SW480 (cell line): ENCODE results near the gene NRSN2.
A peak's percentile ranks its signal among the peaks of the same experiment; 100 is the strongest.

ENCODE experiments used
- DNase-seq: peaks from one replicate; pipeline ENCODE4 v3.0.0-alpha.2; 2016; ENCODE audit warnings: low spot score

The NRSN2 gene

DNA sequence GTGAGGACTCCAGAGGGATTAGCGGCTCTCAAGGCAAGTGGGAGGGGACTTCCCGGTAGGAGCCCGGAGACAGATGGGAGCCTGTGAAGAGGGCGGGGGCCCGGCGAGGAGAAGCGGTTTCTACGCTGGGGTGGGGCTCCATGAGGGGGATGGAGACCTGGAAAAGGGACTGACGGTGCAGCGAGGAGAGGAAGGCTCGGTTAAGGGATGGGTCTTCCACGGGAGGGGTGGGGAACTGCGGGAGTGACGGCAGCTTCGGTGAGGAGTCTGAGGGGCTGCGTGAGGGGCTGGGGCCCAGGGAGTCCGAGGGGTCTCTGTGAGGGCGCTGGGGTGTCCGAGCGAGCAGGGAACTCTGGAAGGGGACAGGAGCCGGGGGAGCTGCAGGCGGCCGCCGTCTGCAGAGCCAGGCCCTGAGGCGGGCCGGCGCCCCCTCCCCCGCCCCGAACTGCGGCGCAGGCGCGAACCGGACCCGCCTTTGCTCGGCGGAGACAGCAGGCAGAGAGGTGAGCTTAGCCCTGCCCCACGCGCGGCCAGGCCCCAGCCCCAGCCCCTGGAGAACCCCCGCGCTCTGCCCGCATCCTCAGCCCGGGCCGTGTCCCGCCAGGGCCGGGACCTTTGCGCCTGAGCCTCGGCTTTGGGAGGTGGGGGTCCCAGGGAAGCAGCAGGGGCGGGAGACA lies at the start of gene NRSN2:
TSS of gene NRSN2 (plus strand) at position 472 of the 677 bp plus-strand sequence. CDS start 2,533 bp downstream, outside the sequence.
- peak; percentile 68 for DNase-seq

DNA sequence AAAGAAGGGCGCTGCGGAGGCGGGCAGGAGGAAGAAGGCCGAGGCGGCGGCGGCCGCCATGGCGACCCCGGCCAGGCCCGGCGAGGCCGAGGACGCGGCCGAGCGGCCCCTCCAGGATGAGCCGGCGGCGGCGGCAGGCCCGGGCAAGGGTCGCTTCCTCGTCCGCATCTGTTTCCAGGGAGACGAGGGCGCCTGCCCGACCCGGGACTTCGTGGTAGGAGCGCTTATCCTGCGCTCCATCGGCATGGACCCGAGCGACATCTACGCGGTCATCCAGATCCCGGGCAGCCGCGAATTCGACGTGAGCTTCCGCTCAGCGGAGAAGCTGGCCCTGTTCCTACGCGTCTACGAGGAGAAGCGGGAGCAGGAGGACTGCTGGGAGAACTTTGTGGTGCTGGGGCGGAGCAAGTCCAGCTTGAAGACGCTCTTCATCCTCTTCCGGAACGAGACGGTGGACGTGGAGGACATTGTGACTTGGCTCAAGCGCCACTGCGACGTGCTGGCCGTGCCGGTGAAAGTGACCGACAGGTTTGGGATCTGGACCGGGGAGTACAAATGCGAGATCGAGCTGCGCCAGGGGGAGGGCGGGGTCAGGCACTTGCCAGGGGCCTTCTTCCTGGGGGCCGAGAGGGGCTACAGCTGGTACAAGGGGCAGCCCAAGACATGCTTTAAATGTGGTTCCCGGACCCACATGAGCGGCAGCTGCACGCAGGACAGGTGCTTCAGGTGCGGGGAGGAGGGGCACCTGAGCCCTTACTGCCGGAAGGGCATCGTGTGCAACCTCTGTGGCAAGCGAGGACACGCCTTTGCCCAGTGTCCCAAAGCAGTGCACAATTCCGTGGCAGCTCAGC lies 48.8 kb upstream of the NRSN2 start:
- DNase-seq, result peak; percentile 88

DNA sequence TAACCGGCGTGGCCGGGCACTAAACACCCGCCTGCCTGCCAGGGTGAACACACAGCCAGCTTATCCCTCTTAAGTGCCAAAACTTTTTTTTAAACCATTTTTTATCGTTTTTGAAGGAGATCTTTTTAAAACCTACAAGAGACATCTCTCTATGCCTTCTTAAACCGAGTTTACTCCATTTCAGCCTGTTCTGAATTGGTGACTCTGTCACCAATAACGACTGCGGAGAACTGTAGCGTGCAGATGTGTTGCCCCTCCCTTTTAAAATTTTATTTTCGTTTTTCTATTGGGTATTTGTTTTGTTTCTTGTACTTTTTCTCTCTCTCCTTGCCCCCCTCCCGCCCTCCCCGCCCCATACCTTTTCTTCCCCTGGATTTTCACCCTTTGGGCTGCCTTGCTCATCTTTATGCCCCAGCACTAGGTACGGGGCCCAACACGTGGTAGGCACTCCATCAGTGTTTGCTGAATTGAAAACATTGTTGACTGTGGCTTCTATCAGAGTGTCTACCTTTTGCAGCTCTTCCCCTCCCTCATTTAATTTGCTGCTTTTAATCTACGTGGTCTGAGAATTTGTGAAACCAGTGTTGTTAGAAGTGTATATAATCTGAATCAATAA lies 48.0 kb upstream of the NRSN2 start:
- DNase-seq, result no peak

DNA sequence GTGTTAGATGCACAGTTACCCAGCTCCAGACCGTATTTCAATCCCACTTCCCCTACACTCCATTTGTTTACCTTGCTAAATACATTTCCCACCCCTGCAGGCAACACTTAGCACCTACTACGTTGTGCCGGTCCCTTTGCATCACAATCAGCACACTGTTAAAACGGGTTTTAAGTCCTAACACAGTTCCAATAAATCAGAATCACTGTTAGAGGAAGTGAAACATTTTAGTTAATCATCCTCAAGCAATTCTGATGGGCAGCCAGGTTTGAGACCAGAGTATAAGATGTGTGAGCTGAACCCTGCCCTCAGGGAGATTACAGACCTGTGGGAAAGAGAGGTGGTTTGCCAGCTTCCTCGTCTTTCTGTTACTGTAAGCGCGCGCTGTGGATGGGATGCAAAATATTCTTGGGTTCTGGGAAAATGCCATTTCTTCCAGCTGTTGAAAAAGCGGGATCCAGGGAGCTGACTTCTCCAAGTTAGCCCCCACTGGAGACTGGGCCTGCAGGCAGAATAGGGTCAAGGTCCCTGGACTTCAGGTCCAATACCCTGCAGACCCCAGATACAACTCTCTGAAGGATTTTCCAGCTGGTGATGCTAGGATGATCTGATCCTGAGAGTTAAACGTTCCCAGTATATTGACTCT lies 46.4 kb upstream of the NRSN2 start:
- no peak for DNase-seq

DNA sequence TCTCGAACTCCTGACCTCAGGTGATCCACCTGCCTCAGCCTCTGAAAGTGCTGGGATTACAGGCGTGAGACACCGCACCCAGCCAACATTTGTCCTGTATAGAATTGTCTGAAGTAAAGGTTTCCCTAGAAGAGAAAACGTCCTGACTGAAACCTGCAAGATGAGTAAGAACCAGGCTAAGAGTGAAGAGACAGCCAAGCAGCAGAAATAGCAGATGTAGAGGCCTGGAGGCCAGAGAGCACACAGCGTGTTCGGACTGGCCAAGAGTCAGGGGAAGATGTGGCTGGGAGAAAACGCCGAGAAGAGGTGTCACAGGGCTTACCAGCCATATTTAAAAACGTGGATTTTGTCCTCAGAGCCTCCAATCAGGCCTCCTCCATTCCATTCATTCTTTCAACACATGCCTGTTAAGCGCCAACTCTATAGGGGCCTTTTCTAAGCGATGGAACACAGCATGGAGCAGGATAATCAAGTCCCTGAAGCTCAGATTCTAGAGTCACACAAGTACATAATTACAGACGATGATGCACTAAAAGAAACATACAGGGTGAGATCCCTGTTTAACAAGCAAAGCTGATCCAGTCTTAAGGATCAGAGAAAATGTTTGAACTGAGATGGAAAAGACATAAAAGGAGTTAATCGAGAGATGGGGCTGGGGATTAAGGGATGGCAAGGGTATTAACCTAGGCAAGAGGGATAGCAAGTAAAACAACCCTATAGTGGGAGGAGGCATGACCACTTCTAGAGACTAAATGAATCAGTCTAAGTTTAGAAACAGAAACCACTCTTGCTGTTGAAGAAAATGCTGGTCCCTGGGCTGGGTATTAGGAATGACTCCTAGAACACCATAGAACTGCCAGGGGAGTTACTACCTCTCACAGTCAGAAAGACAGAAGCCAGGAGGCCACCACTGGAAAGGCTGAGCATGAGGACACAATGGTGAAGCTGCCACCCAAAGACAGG lies 44.7 kb upstream of the NRSN2 start:
- no peak for DNase-seq

GRCh38 chr20:305745-306144 lies 41.2 kb upstream of the NRSN2 start:
- no peak for DNase-seq

GRCh38 chr20:308427-309038 lies 38.4 kb upstream of the NRSN2 start:
- no peak for DNase-seq

DNA sequence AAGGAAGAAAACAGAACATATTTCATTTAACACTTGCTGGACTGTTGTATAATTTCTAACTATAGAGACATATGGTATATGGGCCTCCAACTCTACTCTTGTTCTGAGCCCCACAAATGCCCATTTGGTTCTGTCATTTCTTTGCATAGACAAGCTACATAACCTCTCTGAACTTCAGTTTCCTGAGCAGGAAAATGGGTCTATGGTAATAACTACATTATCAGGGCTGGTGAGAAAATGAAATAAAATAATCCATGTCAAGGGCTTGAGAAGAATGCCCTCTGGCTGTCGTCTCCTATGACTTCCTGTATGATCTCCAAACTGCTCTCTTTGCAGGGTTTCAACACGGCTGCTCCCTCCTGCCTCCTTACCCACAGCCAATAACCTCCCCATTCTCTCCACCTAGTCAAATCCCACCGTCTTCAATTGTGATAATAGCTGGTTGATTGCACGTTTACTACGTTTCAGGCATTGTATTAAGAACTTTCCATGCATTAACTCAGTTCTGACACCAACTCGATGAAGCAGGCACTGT lies 37.5 kb upstream of the NRSN2 start:
- DNase-seq, result no peak

DNA sequence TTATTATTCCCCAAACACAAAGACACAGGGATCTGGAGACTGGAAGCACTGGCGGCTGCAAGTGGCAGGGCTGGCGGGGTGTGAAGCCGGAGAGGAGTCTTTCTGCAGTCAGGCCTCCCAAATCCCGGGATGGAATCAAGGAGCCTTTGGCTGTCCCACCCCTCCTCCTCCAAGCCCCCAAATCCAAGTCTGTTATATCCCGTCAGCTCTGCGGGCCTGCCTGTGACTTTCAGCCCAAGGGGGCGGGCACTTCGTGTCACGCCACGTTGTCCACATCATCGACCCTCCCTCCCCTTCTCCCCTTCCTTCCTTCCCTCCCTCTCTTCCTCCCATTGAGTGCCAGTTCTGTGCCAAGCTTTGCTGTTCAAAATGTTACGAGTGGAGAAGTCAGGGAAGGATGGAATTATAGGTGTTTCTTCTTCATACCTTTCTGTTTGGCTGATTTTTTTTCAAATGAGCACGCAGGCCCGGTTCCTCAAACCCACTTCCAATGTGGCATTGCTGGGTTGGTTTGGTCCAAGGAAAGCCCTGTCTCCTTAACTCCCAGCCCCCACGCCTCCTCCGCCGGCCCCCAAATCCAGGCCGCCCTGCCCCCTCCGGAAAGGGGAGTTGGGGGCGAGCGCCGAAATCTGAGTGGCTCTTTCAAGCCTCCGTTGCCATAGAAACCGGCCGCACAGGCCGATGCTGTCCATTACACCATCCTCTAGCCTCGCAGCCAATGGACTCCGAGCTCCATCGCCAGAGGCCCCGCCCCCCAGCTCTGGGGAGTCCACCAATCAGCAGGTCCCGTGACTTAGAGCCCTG lies 36.9 kb upstream of the NRSN2 start:
- DNase-seq, result no peak

DNA sequence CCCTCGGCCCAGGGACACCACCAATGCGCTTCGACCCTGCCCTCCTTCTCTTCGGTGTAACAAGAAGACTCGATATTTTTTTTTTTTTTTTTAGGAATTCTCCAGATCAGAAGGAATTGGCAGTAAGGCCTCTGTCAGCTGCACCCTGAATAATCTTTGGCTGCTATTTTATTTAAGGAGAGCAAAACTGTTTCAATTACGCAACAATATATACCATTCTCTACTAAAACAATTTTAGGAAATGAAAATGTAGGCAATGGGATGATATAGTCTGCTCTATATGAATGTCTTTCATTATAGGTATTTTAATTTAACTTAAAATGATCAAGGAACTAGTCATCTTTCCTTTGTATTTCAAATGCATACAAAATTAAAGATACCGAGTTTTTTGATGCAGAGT lies 36.3 kb upstream of the NRSN2 start:
- DNase-seq, result no peak

- no peak for DNase-seq
Measured at GRCh38 chr20:311609-312008, 35.3 kb upstream of the NRSN2 start.

DNA sequence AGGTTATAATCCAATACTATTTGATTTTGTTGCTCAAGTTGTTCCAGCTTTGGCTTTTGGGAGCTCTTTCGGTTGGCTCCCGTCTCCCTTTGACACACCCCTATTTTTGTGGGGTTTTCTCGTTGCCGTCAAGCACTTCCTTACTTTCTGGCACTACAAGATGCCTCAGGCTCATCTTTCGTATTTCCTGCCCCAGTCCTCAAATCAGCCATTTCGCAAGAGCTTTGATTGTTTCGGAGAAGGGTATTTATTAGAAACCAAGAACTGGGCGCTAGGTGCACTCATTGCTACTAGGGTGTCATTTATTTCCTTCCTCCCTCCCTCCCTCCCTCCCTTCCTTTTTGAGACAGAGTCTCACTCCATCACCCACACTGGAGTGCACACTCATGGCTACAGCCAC lies 34.8 kb upstream of the NRSN2 start:
- DNase-seq, result no peak

DNA sequence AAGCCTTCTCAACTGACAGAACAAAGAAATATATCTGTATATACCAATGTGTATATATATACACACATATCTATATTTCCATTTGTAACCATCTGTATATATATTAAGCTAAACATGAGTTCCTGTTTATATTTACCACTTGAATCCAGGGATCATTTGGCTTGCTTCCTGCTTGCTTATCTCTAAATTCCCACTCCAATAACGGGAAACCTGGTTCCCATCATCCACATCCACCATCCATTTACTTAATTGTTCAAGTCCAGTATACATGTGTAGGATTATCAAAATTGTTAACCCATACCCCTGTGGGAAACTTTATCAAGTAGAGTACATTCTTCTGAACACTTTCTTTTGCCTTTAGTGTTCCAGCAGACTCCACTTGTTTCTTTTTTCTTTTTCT lies 34.0 kb upstream of the NRSN2 start:
- DNase-seq, result no peak

DNA sequence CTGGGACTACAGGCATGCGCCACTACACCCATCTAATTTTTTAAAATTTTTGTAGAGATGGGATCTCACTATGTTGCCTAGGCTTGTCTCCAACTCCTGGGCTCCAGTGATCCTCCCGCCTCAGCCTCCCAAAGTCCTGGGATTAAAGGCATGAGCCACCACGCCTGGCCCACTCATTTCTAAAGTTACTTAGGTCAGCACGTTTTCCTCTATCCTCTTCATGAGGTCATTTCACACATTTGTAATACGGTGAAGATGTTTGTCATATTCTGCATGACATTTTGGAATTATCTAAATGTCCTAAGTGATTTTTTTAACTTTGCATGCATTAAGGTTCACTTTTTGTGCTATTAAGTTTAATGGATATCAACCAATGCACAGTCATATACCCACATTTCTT lies 33.5 kb upstream of the NRSN2 start:
- no peak for DNase-seq

DNA sequence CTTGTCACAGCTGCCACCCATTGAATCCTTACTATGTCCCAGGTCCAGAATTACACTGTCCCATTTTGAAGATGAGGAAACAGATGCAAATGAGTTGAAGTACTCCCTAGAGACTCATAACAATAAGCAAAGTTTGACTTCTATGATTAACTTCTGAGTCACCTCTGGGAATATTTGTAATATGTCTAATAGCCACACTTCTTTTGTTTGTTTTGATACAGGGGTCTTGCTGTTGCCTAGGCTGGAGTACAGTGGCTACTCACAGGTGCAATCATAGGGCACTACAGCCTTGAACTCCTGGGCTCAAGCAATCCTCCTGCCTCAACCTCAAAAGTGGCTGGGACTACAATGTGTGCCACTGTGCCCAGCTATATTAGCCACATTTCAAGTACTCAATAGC lies 33.0 kb upstream of the NRSN2 start:
- no peak for DNase-seq

- DNase-seq, result no peak
Measured at GRCh38 chr20:316316-317068, 30.4 kb upstream of the NRSN2 start.

DNA sequence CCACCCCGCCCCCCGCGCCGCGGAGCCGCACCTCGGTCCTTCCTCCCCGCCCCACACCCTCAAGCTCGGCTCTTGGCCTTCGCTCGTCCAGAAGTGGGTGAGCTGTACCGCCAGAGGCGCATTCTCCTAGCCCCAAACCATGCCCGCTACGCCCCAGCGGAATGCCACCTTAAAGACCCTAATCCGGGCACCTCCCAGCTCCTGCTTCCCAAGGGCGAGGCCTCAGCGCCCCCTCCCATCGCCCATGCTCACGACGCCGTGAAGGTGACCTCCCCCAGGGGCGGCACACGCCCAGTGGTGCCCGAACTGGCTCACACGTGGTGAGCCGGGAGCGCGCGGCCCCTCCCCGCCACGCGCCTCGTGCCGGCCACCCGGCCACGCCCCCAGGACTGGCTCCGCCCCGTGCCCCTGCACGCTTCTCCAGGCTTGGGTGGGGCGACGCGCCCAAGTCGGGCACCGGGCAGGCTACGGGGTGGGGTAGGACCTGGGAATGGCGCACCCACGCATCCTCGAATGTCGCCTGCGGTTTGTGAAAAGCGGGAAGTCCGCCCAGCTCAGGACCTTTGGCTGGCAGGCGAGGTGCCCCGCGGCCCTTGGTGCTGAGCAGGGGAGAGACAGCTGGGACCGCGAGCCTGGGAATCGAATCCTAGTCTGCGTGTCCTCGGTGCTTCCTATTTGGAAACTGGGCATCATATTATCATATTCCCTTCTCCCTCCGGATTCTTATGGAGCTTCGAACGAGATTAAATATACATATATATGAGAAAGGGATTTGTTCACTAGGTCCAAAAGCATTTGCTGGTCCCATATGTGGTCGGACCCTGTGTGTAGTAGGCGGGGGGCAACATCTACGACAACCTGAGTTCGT lies 22.5 kb upstream of the NRSN2 start:
- peak; percentile 96 for DNase-seq
